GM21786 (cell line): ENCODE data around the gene CCDC73.
"Not testable (repeated sequence)": the region's sequence is repeated elsewhere in the genome, so short reads cannot be mapped to it uniquely, and the experiment has no call there.

Source experiments
- ATAC-seq: cut with Tn5 transposase; IDR thresholded peaks from one replicate; pipeline ENCODE4 v1.9.1; 2021; ENCODE audit not compliant: unreplicated experiment

CCDC73 gene

GRCh38 chr11:32706985-32707741, 87.3 kb downstream of the CCDC73 start:
- ATAC-seq: peak; percentile 99

GRCh38 chr11:32705309-32706033, 89.0 kb downstream of the CCDC73 start:
- ATAC-seq: no peak

- no peak for ATAC-seq
Measured at GRCh38 chr11:32704775-32705174, 89.7 kb downstream of the CCDC73 start.

GRCh38 chr11:32704261-32704660, 90.2 kb downstream of the CCDC73 start:
- no peak for ATAC-seq

GRCh38 chr11:32701616-32702015, 92.8 kb downstream of the CCDC73 start:
- no peak for ATAC-seq

GRCh38 chr11:32698579-32698978, 95.9 kb downstream of the CCDC73 start:
- ATAC-seq: no peak

GRCh38 chr11:32671051-32671450, 123.4 kb downstream of the CCDC73 start:
- ATAC-seq: no peak

GRCh38 chr11:32659672-32660071, 134.8 kb downstream of the CCDC73 start:
- no peak for ATAC-seq

GRCh38 chr11:32658639-32659406, 135.6 kb downstream of the CCDC73 start:
- ATAC-seq: no peak

GRCh38 chr11:32643526-32643925, 150.9 kb downstream of the CCDC73 start:
- ATAC-seq: no peak

GRCh38 chr11:32641361-32641760, 153.1 kb downstream of the CCDC73 start:
- ATAC-seq: no peak

- no peak for ATAC-seq
Measured at GRCh38 chr11:32635819-32636218, 158.6 kb downstream of the CCDC73 start.

GRCh38 chr11:32630844-32631243, 163.6 kb downstream of the CCDC73 start:
- no peak for ATAC-seq

GRCh38 chr11:32616903-32617302, 177.6 kb downstream of the CCDC73 start:
- no peak for ATAC-seq

GRCh38 chr11:32615422-32615821, 179.0 kb downstream of the CCDC73 start:
- ATAC-seq: no peak

GRCh38 chr11:32613500-32614151, 180.8 kb downstream of the CCDC73 start:
- no peak for ATAC-seq

GRCh38 chr11:32610797-32611352, 183.6 kb downstream of the CCDC73 start:
- ATAC-seq: no peak

- ATAC-seq: not testable (repeated sequence)
Measured at GRCh38 chr11:32608826-32609225, 185.6 kb downstream of the CCDC73 start.

- no peak for ATAC-seq
Measured at GRCh38 chr11:32606220-32606619, 188.2 kb downstream of the CCDC73 start.

- no peak for ATAC-seq
Measured at GRCh38 chr11:32602657-32603415, 191.6 kb downstream of the CCDC73 start.
